IPS DF 19.7 (cell line): ENCODE results near the gene NR4A1.

ENCODE experiments used
- DNase-seq: peaks from one replicate; pipeline ENCODE4 v3.0.0-alpha.2; 2013; ENCODE audit warnings: low read depth, low spot score

NR4A1 gene

GRCh38 chr12:52050758-52051541, at the start of gene NR4A1:
TSS of gene NR4A1 (plus strand) at chr12:52051442. CDS start at chr12:52054329, 2,887 bp downstream.
- no peak for DNase-seq

GRCh38 chr12:52003016-52003550, 48.2 kb upstream of the NR4A1 start:
- no peak for DNase-seq

GRCh38 chr12:52003591-52003990, 47.7 kb upstream of the NR4A1 start:
- DNase-seq, result no peak

GRCh38 chr12:52004042-52004648, 47.1 kb upstream of the NR4A1 start:
- peak; percentile 40 for DNase-seq

- no peak for DNase-seq
These were observed 45.9 kb upstream of the NR4A1 start for GRCh38 chr12:52005218-52005902.

GRCh38 chr12:52005903-52006703, 45.1 kb upstream of the NR4A1 start:
- DNase-seq, result no peak

GRCh38 chr12:52006726-52007157, 44.5 kb upstream of the NR4A1 start, which contains the start of gene TAMALIN:
TSS of gene TAMALIN (plus strand) at chr12:52006946. CDS start at chr12:52007020, 74 bp downstream.
- no peak for DNase-seq

GRCh38 chr12:52007158-52007921, 43.9 kb upstream of the NR4A1 start:
- DNase-seq, result no peak

GRCh38 chr12:52007982-52008510, 43.2 kb upstream of the NR4A1 start:
- DNase-seq, result no peak

- no peak for DNase-seq
These were observed 42.0 kb upstream of the NR4A1 start for GRCh38 chr12:52009081-52009751.

GRCh38 chr12:52010152-52010622, 41.1 kb upstream of the NR4A1 start:
- no peak for DNase-seq

- no peak for DNase-seq
These were observed 40.3 kb upstream of the NR4A1 start for GRCh38 chr12:52010692-52011601.

- no peak for DNase-seq
These were observed 39.5 kb upstream of the NR4A1 start for GRCh38 chr12:52011602-52012214.

- DNase-seq, result no peak
These were observed 37.5 kb upstream of the NR4A1 start for GRCh38 chr12:52013626-52014310.

GRCh38 chr12:52014567-52015530, 36.4 kb upstream of the NR4A1 start:
- DNase-seq, result no peak

- DNase-seq, result no peak
These were observed 35.7 kb upstream of the NR4A1 start for GRCh38 chr12:52015532-52016041.
